GM23338 (cell line): ENCODE measurements around the gene PLSCR4.

ENCODE experiments used
- CTCF ChIP-seq, 2 experiments: fragments of 200-600 bp in 1 of 2; sonication (generic) in 1 of 2; conservative IDR thresholded peaks; 2 replicates each; pipeline versions ENCODE4 v1.5.1 to v1.6.1; 2016 to 2017; ENCODE audit warnings: antibody characterized with exemption in 2 of 2, low read depth in 2 of 2, mild to moderate bottlenecking in 2 of 2, moderate library complexity in 1 of 2
- EZH2 ChIP-seq: fragments of 200-600 bp; sonication (generic); IDR thresholded peaks from one replicate; pipeline ENCODE4 v1.8.0; 2017; ENCODE audit warnings: antibody characterized with exemption, mild to moderate bottlenecking, low read depth; ENCODE audit not compliant: unreplicated experiment
- ZNF331 ChIP-seq: fragments of 250-450 bp; sonication (Bioruptor Pico); IDR thresholded peaks from 2 replicates; pipeline ENCODE4 v1.5.0; 2020; ENCODE audit warnings: low read depth, mild to moderate bottlenecking, moderate library complexity

GRCh38 chr3:146214493-146214892, 36.4 kb downstream of the PLSCR4 start:
- no peak for TF ChIP-seq CTCF (conservative IDR thresholded peaks at IDR 0.05; ENCODE audit: low read depth in 2 of 2)
- no peak for TF ChIP-seq EZH2
- no peak for TF ChIP-seq ZNF331 (CRISPR knock-in tag)
